Stimulated activated CD4-positive, alpha-beta T cell treated with anti-CD3 and anti-CD28 coated beads, Interleukin-4, amount 100 ng/mL, for 24 hours (primary cell): ENCODE data around the gene HBG2.

Source experiments
- DNase-seq: peaks from one replicate; pipeline ENCODE4 v3.0.0-alpha.2; 2020

The HBG2 gene

DNA sequence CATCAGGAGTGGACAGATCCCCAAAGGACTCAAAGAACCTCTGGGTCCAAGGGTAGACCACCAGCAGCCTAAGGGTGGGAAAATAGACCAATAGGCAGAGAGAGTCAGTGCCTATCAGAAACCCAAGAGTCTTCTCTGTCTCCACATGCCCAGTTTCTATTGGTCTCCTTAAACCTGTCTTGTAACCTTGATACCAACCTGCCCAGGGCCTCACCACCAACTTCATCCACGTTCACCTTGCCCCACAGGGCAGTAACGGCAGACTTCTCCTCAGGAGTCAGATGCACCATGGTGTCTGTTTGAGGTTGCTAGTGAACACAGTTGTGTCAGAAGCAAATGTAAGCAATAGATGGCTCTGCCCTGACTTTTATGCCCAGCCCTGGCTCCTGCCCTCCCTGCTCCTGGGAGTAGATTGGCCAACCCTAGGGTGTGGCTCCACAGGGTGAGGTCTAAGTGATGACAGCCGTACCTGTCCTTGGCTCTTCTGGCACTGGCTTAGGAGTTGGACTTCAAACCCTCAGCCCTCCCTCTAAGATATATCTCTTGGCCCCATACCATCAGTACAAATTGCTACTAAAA is 27.8 kb downstream of the HBG2 start, which contains the start of gene HBB:
Gene HBB, minus strand, starts transcription at position 340 of the 579 bp plus-strand sequence. Its CDS starts 50 bp downstream, at position 290.
- no peak for DNase-seq

DNA sequence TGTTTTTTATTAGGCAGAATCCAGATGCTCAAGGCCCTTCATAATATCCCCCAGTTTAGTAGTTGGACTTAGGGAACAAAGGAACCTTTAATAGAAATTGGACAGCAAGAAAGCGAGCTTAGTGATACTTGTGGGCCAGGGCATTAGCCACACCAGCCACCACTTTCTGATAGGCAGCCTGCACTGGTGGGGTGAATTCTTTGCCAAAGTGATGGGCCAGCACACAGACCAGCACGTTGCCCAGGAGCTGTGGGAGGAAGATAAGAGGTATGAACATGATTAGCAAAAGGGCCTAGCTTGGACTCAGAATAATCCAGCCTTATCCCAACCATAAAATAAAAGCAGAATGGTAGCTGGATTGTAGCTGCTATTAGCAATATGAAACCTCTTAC is 29.1 kb downstream of the HBG2 start:
- DNase-seq = no peak

DNA sequence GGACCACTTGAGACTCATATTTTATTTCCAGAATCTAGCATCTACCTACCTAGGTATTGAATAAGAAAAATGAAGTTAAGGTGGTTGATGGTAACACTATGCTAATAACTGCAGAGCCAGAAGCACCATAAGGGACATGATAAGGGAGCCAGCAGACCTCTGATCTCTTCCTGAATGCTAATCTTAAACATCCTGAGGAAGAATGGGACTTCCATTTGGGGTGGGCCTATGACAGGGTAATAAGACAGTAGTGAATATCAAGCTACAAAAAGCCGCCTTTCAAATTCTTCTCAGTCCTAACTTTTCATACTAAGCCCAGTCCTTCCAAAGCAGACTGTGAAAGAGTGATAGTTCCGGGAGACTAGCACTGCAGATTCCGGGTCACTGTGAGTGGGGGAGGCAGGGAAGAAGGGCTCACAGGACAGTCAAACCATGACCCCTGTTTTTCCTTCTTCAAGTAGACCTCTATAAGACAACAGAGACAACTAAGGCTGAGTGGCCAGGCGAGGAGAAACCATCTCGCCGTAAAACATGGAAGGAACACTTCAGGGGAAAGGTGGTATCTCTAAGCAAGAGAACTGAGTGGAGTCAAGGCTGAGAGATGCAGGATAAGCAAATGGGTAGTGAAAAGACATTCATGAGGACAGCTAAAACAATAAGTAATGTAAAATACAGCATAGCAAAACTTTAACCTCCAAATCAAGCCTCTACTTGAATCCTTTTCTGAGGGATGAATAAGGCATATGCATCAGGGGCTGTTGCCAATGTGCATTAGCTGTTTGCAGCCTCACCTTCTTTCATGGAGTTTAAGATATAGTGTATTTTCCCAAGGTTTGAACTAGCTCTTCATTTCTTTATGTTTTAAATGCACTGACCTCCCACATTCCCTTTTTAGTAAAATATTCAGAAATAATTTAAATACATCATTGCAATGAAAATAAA is 29.8 kb downstream of the HBG2 start:
- DNase-seq = no peak

DNA sequence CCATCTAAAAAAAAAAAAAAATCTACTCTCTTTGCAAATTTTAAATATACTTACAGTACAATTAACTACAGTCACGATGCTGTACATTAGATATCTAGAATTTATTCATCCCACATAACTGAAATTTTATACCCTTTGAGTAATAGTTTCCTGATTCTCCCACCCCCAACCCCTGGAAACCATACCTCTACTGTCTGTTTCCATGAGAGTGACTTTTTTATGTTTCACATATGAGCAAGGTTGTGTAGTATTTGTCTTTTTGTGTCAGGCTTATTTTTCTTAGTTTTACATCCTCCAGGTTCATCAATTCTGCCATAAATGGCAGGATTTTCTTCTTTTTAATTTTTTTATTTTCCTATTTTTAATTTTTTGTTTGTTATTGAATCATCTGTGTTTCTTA is 30.9 kb downstream of the HBG2 start:
- no peak for DNase-seq

DNA sequence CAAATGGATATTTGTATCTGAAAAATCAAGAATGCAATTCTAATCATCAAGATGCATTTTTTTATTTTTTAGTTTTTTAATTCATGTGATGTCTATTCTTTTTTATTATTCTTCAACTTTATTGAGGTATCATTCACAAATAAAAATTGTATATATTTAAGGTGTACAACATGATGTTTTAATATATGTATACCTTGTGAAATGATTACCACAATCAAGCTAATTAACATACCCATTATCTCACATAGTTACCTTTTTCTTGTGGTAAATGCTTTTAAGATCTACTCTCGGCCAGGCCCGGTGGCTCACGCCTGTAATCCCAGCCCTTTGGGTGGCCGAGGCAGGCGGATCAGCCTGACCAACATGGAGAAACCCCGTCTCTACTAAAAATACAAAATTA is 31.4 kb downstream of the HBG2 start:
- DNase-seq = no peak

DNA sequence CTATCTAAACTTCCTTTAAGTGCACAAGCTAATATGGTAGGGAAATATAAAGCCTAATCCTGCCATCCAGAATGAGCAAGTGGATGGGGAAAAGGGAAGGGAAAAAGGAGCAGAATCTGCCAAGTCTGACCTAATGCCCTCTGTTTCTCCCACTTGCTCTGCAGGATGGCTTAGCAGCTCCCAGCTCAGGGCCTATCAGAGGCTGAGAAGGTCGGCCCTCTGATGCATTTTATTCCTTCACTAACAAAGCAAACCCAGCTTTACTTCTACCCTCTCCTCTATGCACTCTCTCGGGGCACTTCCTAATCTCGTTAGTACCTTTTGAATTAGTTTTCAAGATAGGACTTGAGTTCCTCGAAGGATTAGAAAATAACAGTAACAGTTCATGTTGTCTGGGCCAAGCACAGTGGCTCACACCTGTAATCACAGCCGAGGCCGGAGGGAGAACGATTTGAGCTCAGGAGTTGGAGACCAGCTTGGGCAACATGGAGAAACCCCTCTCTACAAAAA is 44.1 kb downstream of the HBG2 start:
- no peak for DNase-seq

DNA sequence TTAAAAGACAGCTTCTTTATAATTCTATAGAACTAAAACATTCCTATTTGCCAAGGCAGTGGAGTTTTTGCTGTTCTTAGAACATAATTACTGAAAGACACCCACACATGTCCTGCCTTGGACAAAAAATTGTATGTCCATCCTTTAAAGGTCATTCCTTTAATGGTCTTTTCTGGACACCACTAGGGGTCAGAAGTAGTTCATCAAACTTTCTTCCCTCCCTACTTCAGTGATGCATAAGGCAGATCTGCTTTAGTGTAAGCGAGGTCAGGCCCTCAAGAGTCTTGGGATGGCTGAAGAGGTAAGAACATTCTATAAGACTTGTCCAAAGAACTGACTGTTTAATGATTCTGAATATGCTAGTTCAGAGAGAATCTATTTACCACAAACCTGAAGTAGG is 49.8 kb downstream of the HBG2 start:
- DNase-seq = no peak

DNA sequence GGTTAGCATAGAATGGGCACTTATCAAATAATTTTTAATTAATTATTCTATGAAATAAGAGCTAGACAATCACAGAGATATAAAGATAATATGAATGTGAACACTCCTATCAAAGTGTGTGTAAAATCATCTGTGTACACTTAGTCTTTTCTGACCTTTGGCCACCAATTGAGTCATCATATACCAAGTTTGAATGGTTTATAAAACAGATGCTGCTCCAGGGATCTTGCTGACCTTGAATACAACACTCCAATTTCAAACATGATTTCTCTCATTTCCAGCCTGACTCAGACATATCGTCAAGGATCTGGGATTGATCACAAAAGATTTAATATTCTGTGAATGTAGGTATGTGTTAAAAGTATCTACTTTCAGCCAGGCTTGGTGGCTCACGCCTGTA is 51.2 kb downstream of the HBG2 start:
- no peak for DNase-seq
